ENCODE measurements around the gene NOTCH2. TPM values are rescaled to one million over a fixed set of nuclear protein-coding genes. Genes with fewer than 3 reads are reported as not detected.
"Not testable (repeated sequence)": the region's sequence is repeated elsewhere in the genome, so short reads cannot be mapped to it uniquely, and the experiment has no call there.

The NOTCH2 gene
- total RNA-seq, 1 experiment from 2014 or later, result 78.5 TPM

DNA sequence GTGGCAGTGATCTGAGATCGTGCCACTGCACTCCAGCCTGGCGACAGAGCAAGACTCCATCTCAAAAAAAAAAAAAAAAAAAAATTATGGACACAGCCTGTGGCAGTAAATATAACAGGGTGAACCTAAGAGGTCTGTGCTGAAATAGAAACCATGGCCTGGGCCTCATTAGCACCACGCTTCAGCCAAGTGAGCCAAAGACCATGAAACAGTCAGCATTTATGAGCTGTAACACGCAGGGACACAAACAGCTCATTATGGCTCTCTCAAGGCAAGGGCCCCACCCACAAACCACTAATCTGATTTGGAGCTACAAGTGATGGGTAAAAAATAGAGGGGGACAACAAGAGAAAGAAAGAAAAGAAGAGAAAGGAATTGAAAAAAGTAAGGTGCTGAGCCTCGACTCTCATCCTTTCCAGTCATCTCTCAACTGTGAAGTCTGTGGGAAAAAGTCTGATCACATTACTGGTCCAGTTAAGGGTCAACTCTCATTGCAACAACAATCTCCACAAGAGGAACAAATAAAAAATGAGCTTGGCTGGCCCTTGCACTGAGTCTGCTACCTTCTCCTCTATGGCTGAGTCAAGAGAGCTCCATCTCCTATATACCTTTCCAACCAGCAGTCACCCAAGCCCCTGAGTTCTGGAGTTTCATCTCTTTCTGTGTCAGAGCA lies 93.7 kb downstream of the NOTCH2 start:
- not testable (repeated sequence) for DNase-seq (ENCODE audit: low read depth)

GRCh38 chr1:119975006-119975405 lies 94.5 kb downstream of the NOTCH2 start:
- no peak for DNase-seq (ENCODE audit: low read depth)

DNA sequence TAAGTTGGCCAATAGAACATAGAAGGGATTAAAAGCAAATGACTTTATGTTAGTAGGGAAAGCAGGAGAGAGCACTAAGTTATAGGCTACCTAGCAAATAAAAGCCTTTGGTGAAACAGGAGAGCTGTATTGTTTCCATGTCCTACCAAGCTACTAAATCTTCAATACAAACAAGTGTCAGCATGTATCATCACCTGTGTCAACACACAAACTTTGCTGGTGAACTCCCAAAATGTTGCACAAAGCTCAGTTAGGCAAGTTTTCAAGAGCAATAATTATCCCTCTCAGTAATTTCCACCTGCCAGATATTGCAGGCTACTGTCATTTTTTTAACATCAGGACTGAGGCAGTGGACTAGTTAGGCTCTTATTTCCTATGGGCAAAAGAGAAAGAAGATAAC lies 95.4 kb downstream of the NOTCH2 start:
- no peak for DNase-seq (ENCODE audit: low read depth)

DNA sequence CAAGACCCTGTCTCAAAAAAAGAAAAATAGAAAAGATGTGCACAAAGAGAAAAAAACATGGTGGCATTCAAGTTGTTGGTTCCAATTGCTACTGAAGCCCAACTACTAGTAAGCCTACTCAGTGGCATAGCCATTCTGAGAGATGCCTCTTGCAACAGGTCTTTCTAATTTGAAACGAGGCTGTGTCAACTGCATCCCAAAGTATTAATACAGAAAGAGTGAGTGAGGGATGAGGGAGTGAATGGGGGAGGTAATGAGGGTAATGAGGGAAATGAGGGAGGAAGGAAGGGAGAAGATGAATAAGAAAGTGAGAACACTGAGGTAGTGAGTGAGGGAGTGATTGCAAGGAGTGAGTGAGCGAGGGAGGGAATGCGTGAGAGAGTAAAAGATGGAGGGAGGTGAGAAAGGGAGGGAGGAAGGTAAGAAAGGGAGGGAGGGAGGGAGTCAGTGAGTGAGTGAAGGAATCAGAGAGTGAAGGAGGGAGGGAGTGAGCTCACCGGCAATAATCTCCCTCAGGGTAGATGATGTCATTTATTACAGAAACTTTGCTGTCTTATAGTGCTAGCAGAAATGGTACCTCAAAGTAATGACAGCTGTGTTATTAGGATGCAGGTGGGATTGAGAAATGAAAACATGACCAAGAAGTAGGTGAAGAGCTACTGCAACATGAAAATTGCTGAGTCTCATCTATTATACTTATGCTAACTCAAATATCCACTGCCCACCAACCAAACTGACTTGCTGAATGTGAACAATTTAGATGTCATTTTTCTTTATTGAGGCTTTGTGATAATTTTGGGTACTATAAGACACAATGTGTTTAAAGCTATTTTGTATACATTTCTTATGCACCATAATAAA lies 97.5 kb downstream of the NOTCH2 start:
- no peak for DNase-seq (ENCODE audit: low read depth)

GRCh38 chr1:119968601-119969000 lies 100.9 kb downstream of the NOTCH2 start:
- DNase-seq (ENCODE audit: low read depth), result no peak

DNA sequence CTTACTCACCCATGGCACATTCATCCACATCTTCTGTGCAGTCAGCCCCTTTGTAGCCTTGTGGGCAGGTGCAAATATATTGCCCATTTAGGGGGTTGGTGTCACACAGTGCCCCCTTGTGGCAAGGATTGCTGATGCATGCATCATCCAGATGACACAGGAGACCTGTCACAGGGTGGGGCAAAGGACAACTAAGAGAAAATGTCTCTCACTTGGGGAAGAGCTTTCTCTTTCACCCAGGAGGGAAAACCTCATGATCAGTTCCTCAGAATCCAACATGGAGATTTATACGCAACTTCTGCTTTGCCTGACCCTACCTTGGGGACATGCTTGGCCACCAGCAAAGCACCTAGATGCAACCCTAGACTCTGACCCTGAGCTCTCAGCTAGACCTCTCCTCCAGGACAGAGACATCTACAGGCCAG lies 101.4 kb downstream of the NOTCH2 start:
- DNase-seq (ENCODE audit: low read depth), result peak; percentile 67

DNA sequence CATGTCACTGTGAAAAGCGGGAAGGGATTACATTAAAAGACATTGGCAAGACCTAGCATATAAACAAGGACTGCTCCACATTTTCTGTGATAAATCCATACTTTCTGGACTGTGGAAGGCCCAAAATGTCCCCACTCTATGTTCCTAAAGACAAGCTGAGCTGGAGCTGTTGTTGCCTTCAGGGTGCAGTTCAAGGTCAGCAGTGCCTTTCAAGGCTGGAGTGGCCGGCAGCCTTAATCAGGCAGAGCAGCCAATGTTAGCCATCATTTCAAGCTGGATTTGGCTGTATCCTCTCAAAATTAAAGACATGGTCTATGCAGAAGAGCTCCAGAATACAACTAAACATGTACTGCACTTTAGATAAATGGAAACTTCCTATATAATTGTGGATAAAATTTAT lies 102.8 kb downstream of the NOTCH2 start:
- DNase-seq (ENCODE audit: low read depth), result no peak

- no peak for DNase-seq (ENCODE audit: low read depth)
Measured at GRCh38 chr1:119966020-119966419, 103.4 kb downstream of the NOTCH2 start.

DNA sequence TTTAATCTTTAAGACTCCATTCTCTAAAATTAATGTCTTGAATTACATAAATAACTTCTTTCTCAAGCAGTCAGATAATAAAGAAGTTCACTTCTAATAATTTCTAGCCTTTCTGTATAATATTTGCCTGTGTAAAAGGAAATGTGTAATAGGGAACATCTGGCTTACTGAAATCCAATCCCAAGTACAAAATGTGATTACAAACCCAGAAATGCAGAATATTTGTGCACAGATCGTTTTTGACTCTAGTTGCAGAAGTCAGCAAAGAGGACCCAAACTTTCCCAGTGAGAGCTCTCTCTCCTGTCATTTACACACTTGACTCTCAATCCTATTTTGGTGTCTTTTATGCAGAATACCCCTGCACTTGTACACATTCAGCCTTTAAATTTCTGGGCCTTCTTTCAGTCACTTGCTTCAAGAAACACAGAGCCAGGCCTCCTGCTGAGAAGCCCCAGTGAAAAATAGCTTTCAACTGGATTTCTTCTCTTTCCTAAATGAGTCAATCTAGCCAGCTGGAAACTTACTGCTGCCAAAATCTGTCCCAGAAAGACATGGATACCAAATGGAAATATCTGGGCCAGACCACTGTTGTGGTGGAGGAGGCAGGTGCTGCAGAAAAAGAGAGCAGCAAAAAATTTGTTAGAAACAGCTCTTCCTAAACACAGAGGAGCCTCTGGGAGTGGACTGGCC lies 104.6 kb downstream of the NOTCH2 start:
- DNase-seq (ENCODE audit: low read depth), result peak; percentile 32

DNA sequence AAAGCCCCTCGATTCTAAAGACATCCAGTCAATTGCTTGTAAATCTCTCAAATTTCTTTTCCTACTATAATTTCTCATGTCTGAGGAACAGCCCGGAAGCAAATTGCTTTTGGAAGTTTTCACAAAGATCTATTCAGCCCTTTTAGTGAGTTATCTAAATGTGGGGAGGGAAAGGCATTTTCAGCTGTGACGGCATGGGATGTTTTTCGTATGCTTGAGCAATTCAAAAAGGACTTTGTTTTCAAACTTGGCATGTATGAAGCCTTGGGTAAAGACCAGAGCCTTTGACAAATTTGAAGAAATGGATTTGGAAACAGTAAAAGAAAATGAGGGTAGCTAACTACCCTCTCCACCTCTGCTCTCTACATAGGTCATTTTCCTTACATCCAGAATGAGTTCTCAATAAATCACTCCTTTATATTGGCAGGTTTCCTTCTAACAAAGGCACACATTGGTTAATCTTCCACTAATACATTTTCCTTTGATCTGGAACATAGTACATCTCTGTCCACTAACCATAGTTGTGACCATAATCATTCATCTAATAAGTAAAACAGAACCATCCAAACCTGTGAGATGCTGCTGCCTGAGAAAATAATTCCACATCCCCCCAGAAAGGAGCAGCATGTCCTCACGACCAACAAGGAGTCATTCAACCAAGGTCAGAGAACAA lies 107.0 kb downstream of the NOTCH2 start:
- no peak for DNase-seq (ENCODE audit: low read depth)

DNA sequence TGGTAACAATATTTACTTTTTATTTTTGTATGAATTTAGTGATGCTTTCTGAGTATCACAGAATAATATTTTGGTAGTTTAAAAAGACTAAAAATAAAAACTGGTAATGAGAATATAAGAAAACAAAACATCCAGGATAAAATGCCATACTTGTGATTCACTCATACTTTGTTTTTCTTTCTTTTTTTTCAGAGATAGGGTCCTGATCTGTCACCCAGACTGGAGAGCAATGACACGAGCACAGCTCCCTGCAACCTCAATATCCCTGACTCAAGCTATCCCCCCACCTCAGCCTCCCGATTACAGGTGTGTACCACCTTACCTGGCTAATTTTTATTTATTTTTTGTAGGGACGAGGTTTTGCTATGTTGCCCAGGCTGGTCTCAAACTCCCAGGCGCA lies 109.0 kb downstream of the NOTCH2 start:
- DNase-seq (ENCODE audit: low read depth), result no peak

- DNase-seq (ENCODE audit: low read depth), result no peak
Measured at GRCh38 chr1:119959268-119960220, 109.9 kb downstream of the NOTCH2 start.

- no peak for DNase-seq (ENCODE audit: low read depth)
Measured at GRCh38 chr1:119958223-119958622, 111.2 kb downstream of the NOTCH2 start.

GRCh38 chr1:119956306-119956705 lies 113.2 kb downstream of the NOTCH2 start:
- no peak for DNase-seq (ENCODE audit: low read depth)

- no peak for DNase-seq (ENCODE audit: low read depth)
Measured at GRCh38 chr1:119954476-119955422, 114.7 kb downstream of the NOTCH2 start.

DNA sequence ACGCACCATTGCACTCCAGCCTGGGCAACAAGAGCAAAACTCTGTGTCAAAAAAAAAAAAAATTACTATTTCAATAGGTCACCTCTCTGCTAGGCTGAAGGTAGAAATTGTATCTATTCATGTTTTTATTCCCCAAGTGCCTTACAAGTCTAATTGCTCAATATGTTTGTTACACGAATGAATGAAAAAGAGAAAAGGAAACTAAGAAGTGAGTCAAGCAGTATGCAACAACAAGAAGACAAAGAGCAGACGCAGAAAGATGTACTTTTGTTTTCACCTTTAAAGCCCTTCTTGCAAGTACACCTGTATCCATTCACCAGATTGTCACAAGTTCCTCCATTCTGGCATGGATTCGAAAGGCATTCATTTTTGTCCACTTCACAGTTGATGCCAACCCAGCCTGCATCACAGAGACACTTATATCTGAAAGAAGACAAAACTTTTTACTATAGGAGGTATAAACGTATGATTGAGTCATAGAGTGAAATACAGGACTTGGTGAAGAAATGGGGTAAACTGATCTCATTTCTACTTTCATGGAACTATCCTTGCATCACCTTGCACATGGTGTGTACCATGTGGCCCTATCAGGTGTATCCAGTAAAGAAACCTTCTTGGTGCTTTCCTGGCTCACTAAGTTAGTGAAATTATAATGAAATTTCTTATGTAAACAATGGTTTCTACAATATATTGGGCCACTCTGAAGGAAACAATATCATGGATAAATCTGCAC lies 116.0 kb downstream of the NOTCH2 start:
- no peak for DNase-seq (ENCODE audit: low read depth)

GRCh38 chr1:119952496-119952895 lies 117.0 kb downstream of the NOTCH2 start:
- DNase-seq (ENCODE audit: low read depth), result no peak
